IMR-90 (cell line): ENCODE results near the gene GAPT.

Experiments
- CEBPB ChIP-seq: IDR thresholded peaks from 2 replicates; pipeline ENCODE4 v1.6.1; 2012; ENCODE audit warnings: low read depth, low read length, improper control_type of control experiment
- CTCF ChIP-seq: conservative IDR thresholded peaks from 2 replicates; pipeline ENCODE4 v1.5.1; 2012; ENCODE audit warnings: mild to moderate bottlenecking, low read depth, low read length, improper control_type of control experiment
- FOS ChIP-seq: fragments of 150-350 bp; IDR thresholded peaks from 2 replicates; pipeline ENCODE4 v1.6.1; 2016; ENCODE audit warnings: low read depth, low read length
- MAFK ChIP-seq: IDR thresholded peaks from 2 replicates; pipeline ENCODE4 v1.6.1; 2012; ENCODE audit warnings: low read depth, low read length, improper control_type of control experiment
- MAZ ChIP-seq: IDR thresholded peaks from 2 replicates; pipeline ENCODE4 v1.6.1; 2012; ENCODE audit warnings: low read depth, mild to moderate bottlenecking, low read length, improper control_type of control experiment, moderate library complexity, borderline replicate concordance
- MXI1 ChIP-seq: IDR thresholded peaks from 2 replicates; pipeline ENCODE4 v1.6.1; 2012; ENCODE audit warnings: low read depth, mild to moderate bottlenecking, low read length, moderate library complexity, borderline replicate concordance
- NFE2L2 ChIP-seq: fragments of 150-350 bp; IDR thresholded peaks from 2 replicates; pipeline ENCODE4 v1.6.1; 2016; ENCODE audit warnings: low read depth, mild to moderate bottlenecking, low read length
- POLR2A ChIP-seq: IDR thresholded peaks from 2 replicates; pipeline ENCODE4 v1.6.1; 2012; ENCODE audit warnings: mild to moderate bottlenecking, low read depth, low read length
- RAD21 ChIP-seq: IDR thresholded peaks from 2 replicates; pipeline ENCODE4 v1.6.1; 2012; ENCODE audit warnings: low read length, improper control_type of control experiment
- RCOR1 ChIP-seq: IDR thresholded peaks from 2 replicates; pipeline ENCODE4 v1.6.1; 2012; ENCODE audit warnings: mild to moderate bottlenecking, low read length, improper control_type of control experiment; ENCODE audit not compliant: insufficient replicate concordance
- RFX5 ChIP-seq: IDR thresholded peaks from 2 replicates; pipeline ENCODE4 v1.8.0; 2012; ENCODE audit warnings: low read depth, mild to moderate bottlenecking, low read length, moderate library complexity
- SMC3 ChIP-seq: fragments of 150-350 bp; IDR thresholded peaks from 2 replicates; pipeline ENCODE4 v1.6.1; 2016; ENCODE audit warnings: low read depth, mild to moderate bottlenecking, antibody characterized with exemption, low read length, moderate library complexity

- TF ChIP-seq CTCF: no peak
- no peak for TF ChIP-seq MAFK
- TF ChIP-seq POLR2A: no peak
- no peak for TF ChIP-seq FOS
- no peak for TF ChIP-seq RAD21
- TF ChIP-seq RFX5: no peak
- TF ChIP-seq SMC3: no peak
- no peak for TF ChIP-seq CEBPB
- no peak for TF ChIP-seq MXI1
- TF ChIP-seq RCOR1: no peak
- TF ChIP-seq NFE2L2: no peak
- no peak for TF ChIP-seq MAZ
These were observed 1.9 kb downstream of the GAPT start for GRCh38 chr5:58493141-58493540.
